NCI-H226 (cell line): Measurements from ENCODE around the gene HERC3.

Experiments
- DNase-seq: peaks from one replicate; pipeline ENCODE4 v3.0.0-alpha.2; 2015

HERC3 gene

DNA sequence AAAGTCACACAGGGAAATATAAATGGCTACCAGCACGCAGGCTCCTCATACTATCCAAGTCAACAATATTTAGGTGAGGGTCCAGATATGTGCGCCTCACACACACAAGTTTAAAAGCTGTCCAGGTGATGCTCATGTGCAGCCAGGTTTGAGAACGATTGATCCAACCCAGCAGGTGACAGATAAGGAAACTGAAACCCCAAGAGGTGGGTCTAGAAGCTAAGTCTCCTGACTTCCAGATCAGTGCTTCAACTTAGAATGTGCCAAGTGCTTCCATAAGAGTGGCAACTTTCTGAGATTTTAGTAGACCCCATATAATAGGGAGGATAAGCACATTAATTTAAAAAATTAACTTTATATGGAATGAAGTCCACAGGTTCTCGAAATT lies 159.8 kb downstream of the HERC3 start:
- DNase-seq, result no peak

DNA sequence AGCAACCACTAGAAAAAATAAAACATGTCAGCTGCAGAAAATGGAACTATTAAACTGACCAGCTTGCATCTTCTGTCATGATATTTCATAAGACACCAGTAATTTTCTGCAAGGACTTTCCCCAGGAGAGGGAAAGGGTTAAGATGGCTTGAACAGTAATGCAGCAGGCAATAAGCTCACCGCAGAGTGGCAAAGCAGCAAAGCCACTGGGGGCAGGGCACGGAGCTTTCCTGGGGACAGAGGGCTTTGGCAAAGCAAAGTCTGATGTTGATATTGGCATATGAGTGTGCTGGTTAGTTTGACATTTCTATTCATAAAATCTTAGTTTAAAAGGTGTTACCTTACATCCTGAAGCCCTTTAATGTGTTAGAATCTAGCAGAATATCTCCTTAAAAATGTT lies 160.5 kb downstream of the HERC3 start:
- DNase-seq, result no peak

DNA sequence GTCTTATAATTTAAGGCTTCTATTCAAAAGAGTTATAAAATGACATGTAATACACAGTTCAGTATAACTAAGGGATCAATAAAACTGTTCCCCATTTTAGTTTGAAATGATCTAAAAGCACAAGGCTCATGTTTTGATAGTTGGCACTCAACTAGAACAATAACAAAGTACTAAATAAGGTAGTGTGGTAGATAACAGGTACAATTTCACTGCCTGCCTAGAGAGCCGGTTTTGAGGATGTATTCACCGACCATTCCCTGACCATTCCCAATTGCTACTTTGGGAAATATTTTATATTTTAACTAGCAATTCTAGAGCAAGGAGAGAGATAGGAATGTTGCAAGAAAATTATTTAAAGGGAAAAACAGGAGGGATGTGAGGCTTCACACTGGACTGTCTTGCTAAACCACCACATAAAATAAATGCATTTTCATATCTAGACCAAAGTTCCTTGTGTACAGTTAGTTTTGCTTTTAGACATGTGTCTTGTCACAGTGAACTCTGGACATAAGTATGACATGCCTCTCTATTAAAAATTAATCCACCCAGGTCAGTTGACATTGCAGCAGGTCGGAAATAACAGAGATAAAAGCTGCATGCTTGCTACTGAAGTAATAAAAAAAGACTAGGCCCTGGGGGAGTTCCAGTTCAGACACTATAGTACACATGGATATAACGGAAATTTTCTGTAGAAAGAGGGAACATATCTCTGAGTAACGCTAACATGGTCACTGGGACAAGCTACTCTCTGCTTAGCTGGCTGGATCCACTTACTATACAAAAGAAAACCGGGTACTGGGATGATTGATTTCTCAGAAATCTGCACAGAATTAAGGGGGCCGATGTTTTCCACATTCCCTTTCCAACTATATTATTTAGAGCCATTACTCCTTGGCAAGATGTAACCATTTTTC lies 161.6 kb downstream of the HERC3 start:
- DNase-seq, result no peak

DNA sequence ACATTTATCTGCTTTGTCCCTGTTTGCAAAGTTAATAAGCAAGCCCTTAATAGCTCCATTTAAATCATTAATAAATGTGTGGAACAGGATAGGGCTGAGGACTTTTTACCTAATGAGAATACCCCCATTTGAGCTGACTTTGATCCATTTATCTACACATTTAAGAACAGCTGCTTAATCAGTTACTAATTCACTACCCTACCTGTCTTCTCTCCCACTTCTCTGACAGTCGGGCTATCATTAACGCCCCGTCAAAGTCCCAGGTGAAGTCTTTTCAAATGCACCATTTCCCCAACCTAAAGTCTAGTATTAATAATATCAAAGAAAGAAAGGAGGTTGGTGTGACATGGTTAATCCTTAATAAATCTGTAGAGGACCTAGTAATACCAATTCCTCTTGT lies 162.5 kb downstream of the HERC3 start:
- DNase-seq, result no peak

DNA sequence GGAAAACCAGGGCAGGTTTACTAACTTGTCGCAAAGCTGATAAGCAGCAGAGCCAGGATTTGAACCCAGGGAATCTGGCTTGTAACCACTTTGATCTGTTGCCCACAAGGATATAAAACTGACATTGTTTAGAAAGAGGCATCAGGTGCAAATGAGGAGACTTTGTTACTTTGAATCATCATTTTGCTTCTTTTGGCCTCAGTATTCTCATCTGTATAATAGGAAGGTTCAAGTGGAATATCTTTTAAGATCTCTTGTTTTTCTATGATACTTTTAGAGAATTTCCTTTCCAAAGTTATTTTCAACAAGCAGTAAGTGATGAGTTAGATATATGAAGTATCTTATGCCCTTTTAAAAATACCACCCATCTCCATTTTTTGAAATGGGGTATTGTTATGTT lies 163.2 kb downstream of the HERC3 start:
- DNase-seq, result no peak

DNA sequence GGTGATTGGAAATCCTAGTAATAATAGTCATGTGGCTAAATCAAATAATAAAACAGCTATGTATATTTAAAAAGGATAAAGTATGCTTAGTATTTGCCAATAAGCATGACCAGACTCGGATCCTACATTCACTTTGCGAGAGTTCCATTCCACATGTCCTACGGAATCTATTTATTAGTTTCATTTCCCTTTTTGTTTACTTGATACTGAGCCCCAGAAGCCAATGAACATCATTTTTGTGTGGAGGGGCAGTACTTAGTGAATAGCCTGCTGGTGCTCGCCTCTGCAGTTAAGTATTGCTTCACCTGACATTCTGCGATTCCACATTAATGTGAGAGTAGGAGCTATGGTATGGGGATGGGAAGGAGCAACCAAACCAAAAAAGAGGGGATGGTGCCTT lies 163.9 kb downstream of the HERC3 start:
- no peak for DNase-seq

DNA sequence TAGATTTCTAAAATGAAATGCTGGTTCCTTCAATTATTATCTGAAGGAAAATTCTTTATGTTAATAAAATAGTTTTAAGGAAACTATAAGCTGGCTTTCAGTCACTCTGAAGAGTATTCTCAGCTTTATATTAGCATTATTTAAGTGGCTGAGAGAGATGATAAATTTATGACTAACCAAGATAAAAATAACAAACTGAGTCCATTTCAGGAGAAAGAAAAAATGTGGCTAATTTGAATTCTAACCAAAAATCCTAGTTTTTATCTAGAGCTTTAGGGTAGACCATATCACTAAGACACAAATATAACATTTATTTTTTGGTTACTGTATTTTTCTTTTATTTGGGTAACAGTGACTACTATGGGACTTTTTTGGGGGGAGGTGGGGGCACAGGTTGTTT lies 164.8 kb downstream of the HERC3 start:
- DNase-seq, result no peak

DNA sequence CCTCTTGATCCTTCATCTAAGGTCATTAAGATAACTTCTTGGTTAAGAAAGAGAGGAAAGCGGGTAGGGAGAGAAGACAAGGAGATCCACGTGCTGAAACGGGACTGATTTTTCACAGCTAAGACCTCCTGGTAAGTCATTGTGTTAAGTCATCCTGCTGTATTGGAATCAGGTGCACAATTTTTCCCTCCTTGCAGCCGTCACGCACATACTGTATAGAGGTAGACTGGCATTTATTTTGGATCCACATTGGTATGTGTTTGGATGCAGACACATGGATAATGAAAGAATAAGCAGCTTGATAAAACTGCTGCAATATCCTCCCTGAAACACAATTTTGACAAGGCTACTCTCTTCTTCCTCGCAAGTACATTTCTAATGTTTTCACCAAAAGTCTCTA lies 165.5 kb downstream of the HERC3 start:
- no peak for DNase-seq
